IPS DF 19.7 (cell line): ENCODE measurements around the gene FBXW10B.
"Not testable (repeated sequence)": the region's sequence is repeated elsewhere in the genome, so short reads cannot be mapped to it uniquely, and the experiment has no call there.

ENCODE experiments used
- DNase-seq: peaks from one replicate; pipeline ENCODE4 v3.0.0-alpha.2; 2013; ENCODE audit warnings: low read depth, low spot score

Gene FBXW10B, protein sequence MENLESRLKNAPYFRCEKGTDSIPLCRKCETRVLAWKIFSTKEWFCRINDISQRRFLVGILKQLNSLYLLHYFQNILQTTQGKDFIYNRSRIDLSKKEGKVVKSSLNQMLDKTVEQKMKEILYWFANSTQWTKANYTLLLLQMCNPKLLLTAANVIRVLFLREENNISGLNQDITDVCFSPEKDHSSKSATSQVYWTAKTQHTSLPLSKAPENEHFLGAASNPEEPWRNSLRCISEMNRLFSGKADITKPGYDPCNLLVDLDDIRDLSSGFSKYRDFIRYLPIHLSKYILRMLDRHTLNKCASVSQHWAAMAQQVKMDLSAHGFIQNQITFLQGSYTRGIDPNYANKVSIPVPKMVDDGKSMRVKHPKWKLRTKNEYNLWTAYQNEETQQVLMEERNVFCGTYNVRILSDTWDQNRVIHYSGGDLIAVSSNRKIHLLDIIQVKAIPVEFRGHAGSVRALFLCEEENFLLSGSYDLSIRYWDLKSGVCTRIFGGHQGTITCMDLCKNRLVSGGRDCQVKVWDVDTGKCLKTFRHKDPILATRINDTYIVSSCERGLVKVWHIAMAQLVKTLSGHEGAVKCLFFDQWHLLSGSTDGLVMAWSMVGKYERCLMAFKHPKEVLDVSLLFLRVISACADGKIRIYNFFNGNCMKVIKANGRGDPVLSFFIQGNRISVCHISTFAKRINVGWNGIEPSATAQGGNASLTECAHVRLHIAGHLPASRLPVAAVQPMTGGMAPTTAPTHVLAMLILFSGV

GRCh38 chr17:15619331-15620058 is at the start of gene FBXW10B:
TSS of gene FBXW10B (minus strand) at chr17:15619704. CDS start at chr17:15619512, 192 bp downstream.
- not testable (repeated sequence) for DNase-seq

- no peak for DNase-seq
Observed at GRCh38 chr17:15663691-15664090, 44.2 kb upstream of the FBXW10B start.

GRCh38 chr17:15663176-15663575 is 43.7 kb upstream of the FBXW10B start:
- no peak for DNase-seq

- DNase-seq = no peak
Observed at GRCh38 chr17:15662681-15663080, 43.2 kb upstream of the FBXW10B start.

DNA sequence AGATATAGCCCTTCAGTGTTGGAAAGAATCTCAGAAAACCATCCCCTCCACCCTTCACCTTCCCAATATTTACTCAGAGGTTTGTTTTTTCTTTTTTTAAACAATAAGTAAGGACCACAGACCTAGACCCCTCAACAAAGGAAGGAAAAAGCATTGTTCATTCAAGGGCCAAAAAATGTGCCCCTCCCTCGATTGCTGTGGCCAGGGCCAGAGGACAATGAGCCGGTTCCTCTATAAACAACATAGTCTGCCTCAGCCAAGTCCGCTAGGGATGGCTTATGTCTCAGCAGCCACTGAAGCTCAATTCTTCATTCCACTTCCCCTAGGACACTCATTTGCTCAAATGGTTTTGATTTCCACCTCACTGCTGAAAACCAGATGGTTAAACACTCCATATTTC is 40.6 kb upstream of the FBXW10B start:
- no peak for DNase-seq

GRCh38 chr17:15659663-15660062 is 40.2 kb upstream of the FBXW10B start:
- DNase-seq = no peak

GRCh38 chr17:15659236-15659635 is 39.7 kb upstream of the FBXW10B start:
- no peak for DNase-seq

DNA sequence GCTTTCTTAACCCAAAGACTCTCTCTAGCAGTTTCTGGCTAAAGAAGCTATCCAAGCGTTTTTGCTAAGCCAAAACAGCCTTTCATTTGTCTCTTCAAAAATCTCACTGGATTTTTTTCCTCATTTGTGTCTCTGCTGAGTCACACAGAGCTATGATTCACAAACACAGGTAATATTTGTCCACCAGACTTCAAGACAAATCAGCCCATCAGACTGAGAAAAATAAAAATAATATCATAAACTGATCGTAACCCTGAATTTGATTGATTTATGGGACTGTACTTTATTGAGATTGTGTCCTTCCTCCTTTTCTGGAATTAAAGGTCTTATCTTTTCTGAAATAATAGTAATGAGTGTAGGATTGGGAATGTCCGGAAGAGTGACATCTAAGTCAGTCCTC is 38.8 kb upstream of the FBXW10B start:
- no peak for DNase-seq

DNA sequence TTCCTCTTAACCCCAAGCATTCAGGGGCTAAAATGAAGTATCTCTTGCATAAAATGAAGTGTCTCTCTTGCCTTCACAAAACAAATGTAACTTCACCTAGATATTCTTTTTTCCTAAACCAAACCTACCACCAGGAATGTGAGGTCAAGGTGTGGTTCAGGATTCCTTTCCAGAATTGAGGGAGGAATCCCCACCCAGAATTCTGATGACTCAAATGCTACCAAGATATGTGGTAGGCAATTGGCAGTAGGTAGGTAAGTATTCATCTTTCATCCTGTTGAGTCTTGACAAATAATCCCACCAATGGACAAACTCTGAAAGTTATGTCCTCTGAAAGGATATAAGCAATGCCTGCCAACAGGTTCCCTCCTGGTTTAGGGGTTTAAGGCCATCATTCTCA is 38.4 kb upstream of the FBXW10B start:
- DNase-seq = no peak

DNA sequence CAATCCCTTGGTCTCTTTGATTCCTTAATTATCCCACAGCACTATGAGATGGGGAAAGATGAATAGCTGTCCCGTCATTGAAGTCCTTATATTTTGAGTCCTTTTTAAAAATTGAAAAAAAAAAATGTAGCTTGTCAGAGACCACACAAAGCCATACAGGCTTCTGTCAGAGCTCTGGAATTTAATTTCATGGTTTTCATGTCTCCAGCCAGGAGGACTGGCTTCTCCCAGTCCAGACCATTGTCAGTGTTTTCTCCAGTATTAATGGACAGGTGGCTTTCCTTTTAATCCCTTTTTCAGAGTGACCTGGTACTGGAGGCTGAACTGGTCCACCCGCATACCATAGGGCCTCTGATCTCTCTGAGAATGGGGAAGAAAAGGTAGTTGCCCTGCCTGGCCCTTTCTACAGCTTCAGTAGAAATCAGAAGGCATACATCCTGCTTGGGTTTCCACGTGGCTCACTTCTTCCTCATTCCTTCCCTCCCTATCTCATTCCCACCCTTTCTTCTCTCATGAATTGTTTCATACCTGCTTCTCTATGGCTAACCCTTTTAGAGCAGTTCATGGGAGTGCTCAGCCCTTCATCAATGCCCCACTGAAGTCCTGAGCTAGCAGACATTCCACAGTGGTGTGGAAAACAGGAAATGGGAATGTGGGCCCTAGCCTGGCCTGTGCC is 35.5 kb upstream of the FBXW10B start:
- no peak for DNase-seq

DNA sequence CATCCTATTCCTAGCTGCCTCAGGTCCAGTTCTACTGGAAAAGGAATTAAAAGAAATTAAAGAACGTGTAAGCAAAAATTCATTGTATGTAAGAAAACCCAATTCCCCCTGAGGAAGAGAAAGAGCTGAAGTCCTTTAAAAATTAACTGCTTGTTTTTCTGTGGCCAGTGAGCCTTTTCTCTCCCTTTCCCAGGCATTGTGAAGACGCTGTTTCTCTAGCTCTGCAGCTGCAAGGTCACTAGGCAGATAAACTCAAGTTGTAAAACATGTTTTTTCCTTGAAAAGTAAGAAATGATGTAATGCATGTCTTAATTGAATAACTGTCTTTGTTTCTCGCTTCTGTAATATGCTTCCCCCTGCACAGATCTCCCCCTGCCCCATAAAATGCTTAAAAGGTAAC is 34.9 kb upstream of the FBXW10B start:
- DNase-seq = not testable (repeated sequence)

GRCh38 chr17:15652960-15653359 is 33.5 kb upstream of the FBXW10B start:
- DNase-seq = no peak

- DNase-seq = peak; percentile 77
Observed at GRCh38 chr17:15651583-15652110, 32.1 kb upstream of the FBXW10B start.

DNA sequence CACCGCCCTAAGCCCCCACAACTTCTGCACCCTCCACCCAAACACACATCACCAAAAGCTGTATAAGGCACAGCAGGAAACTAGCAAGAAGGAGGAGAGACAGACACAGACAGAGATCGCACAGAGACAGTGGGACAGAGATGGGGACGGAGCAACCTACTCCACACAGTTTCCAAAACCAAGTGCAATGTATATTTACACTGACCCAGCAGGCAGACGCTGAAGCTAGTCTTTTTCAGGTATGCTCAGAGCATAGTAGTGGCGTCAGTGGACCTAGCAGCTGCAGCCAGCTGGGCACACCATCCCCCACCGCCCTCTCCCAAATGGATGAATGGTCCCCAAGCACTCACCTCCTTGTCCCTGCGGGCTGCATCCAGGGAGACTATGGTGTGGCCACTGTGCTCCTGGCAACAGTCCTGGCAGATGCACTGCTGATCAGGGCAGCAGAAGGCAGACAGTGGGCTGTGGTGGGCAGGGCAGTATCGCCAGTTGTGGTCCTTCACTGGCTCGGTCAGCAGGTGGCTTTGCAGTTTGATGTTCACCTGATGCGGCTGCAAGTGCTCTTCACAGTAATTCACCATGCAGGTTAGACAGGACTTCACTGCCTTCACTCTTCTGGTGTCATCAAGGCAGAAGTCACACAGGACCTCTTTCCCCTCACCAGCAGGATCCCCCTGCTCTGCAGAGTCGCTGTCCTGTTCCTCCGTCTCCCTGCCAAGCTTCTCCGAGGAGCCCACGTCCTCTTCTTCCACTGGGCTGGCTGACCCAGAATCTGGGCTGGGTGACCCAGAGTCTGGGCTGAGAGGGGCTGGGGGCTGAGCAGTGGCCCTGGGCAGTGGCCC is 31.5 kb upstream of the FBXW10B start:
- no peak for DNase-seq

DNA sequence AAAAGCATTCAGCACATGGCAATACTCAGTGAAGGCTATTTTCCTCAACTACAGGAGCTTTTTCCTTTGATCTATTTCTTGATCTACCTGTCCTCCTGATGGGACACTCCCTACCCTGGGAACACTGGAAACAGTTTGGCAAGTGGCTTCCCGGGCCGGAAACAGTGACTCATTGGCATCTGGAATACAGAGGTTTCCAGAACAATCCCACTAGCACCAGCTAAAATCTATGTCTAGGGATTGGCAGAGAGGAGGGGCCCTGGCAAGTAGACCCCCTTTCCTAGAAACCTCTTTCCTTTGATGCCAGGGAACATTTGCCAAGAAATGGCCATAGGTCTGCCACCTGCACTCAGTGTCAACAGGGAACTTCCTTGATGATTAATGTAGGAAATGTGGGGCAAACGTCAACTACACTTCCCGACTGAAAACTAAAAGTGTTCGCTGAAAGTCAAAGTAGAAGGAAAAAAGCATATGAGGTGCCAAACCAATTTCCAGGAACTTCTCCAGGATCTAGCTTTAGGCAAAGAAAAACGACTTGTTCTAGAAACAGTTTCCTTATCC is 30.4 kb upstream of the FBXW10B start:
- DNase-seq = no peak

GRCh38 chr17:15648386-15648785 is 28.9 kb upstream of the FBXW10B start:
- DNase-seq = no peak

DNA sequence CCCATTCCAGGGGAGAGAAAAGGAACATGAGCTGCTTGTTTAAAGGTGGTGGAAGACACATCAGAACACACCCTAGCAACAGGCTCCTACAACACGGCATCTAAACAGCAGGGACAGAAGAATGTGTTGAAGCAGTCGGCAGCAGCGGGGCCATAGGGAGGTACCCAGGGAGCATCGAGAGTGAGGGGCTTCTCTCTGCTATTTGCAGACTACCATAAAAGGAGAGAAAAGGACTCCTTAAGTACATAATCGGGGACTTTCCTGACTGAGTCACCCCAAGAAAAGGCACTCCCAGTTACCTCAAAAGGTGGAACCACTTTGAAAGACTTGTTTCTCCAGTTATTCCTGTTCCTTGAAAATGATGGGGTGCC is 26.4 kb upstream of the FBXW10B start:
- not testable (repeated sequence) for DNase-seq

GRCh38 chr17:15645099-15645941 is 25.8 kb upstream of the FBXW10B start:
- DNase-seq = not testable (repeated sequence)
